PC-3 (cell line): ENCODE measurements around the gene SLC4A7. TPM values are rescaled to one million over a fixed set of nuclear protein-coding genes. Genes with fewer than 3 reads are reported as not detected.

ENCODE experiments used
- ATAC-seq: fragments of 200-7000 bp; cut with Tn5 transposase; 2 replicates; pipeline ENCODE4 v1.9.1; 2020; ENCODE audit warnings: mild to moderate bottlenecking, moderate library complexity
- BruUV-seq: library from RNA; stranded (reverse); fragments of 400-500 nt; replicated peaks from 2 replicates; lab custom pipeline; 2021; lab: Mats Ljungman, UMichigan
- CTCF ChIA-PET: fragments of 300-600 bp; sonication (Branson Sonifier 250); formaldehyde crosslinking; loops from one replicate; lab custom pipeline; 2022; ENCODE audit warnings: antibody characterized with exemption; lab: Charles Lee
- POLR2A ChIA-PET: fragments of 300-600 bp; sonication (Branson Sonifier 250); formaldehyde crosslinking; loops from one replicate; lab custom pipeline; 2022; ENCODE audit warnings: antibody characterized with exemption; ENCODE audit not compliant: unreplicated experiment; lab: Charles Lee
- DNase-seq: peaks from one replicate; pipeline ENCODE4 v3.0.0-alpha.2; 2015
- H2AFZ ChIP-seq: fragments of 300-600 bp; sonication (generic); 2 replicates; pipeline ENCODE4 v1.6.0; 2016; ENCODE audit warnings: antibody characterized with exemption, low read length
- H3F3A ChIP-seq: fragments of 300-600 bp; sonication (generic); one replicate; pipeline ENCODE4 v1.6.0; 2017; ENCODE audit warnings: antibody characterized with exemption, low read length, control low read depth, mild to moderate bottlenecking; ENCODE audit not compliant: unreplicated experiment
- H3K27ac ChIP-seq: fragments of 300-600 bp; sonication (generic); 2 replicates; pipeline ENCODE4 v1.5.1; 2016; ENCODE audit warnings: mild to moderate bottlenecking, low read length
- H3K27me3 ChIP-seq: fragments of 300-600 bp; sonication (generic); 2 replicates; pipeline ENCODE4 v1.6.1; 2016; ENCODE audit warnings: low read length, mixed read lengths
- H3K36me3 ChIP-seq: fragments of 300-600 bp; sonication (generic); 2 replicates; pipeline ENCODE4 v1.6.1; 2016; ENCODE audit warnings: low read depth, mixed run types, low read length, mixed read lengths
- H3K4me1 ChIP-seq: fragments of 300-600 bp; sonication (generic); 2 replicates; pipeline ENCODE4 v1.5.1; 2016; ENCODE audit warnings: low read length; ENCODE audit not compliant: insufficient read depth
- H3K4me2 ChIP-seq: fragments of 300-600 bp; sonication (generic); 2 replicates; pipeline ENCODE4 v1.6.0; 2016; ENCODE audit warnings: low read length
- H3K4me3 ChIP-seq: fragments of 300-600 bp; sonication (generic); 2 replicates; pipeline ENCODE4 v1.5.1; 2016; ENCODE audit warnings: mild to moderate bottlenecking, low read length, mixed read lengths
- H3K79me2 ChIP-seq: fragments of 300-600 bp; sonication (generic); 2 replicates; pipeline ENCODE4 v1.6.1; 2017; ENCODE audit warnings: low read length, mixed read lengths
- H3K9ac ChIP-seq: fragments of 300-600 bp; sonication (generic); 2 replicates; pipeline ENCODE4 v1.6.0; 2016; ENCODE audit warnings: mild to moderate bottlenecking, low read length
- H3K9me2 ChIP-seq: fragments of 300-600 bp; sonication (generic); replicated peaks from 2 replicates; pipeline ENCODE4 v1.6.1; 2016; ENCODE audit warnings: mixed run types, low read length, mixed read lengths
- H3K9me3 ChIP-seq: fragments of 300-600 bp; sonication (generic); 2 replicates; pipeline ENCODE4 v1.6.1; 2016; ENCODE audit warnings: low read length, mixed read lengths
- H4K20me1 ChIP-seq: fragments of 300-600 bp; sonication (generic); 2 replicates; pipeline ENCODE4 v1.6.1; 2016; ENCODE audit warnings: low read length, mixed read lengths
- EZH2 ChIP-seq: fragments of 300-600 bp; sonication (generic); IDR thresholded peaks from one replicate; pipeline ENCODE4 v1.6.1; 2017; ENCODE audit warnings: antibody characterized with exemption, mild to moderate bottlenecking, low read length; ENCODE audit not compliant: unreplicated experiment
- EZH2phosphoT487 ChIP-seq: fragments of 300-600 bp; sonication (generic); IDR thresholded peaks from 2 replicates; pipeline ENCODE4 v1.6.1; 2018; ENCODE audit warnings: mild to moderate bottlenecking, antibody characterized with exemption, low read length, borderline replicate concordance
- intact Hi-C: fragments of 100-400 bp; cut with micrococcal nuclease; formaldehyde crosslinking; loops from 2 replicates; pipeline ENCODE4 v1.9.0; 2023
- total RNA-seq: library from RNA; depleted of rRNA; stranded (reverse); fragments of >200 nt; gene quantifications from 2 replicates; pipeline ENCODE4 v1.2.3, GENCODE V29; 2014
- TF ChIP-seq, protein P1 (sequence below): fragments of 300-600 bp; sonication (generic); conservative IDR thresholded peaks from 2 replicates; pipeline ENCODE4 v1.5.1; 2017; ENCODE audit warnings: antibody characterized with exemption, low read depth, mild to moderate bottlenecking, low read length

The SLC4A7 gene
- total RNA-seq, 1 experiment from 2014 or later: 56.0 TPM

DNA sequence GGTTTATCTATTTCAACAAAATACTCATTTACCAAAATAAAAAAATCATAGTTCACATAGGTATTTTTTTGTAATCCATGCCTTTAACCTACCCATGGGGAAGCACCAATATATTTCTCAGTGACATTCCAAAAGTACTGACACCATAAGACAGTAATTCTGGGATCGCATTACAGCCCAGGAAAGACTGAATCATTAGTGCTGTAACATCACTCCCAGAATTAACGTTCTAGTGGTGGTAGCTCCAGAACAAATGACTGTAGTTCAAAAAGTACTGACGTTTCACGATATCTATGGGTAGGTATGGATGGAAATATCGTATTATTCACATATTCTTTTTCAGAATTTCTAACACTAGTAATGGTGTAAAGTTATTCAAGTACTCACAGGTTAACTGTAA is 60.7 kb downstream of the SLC4A7 start:
- no peaks in the 10 kb centered on the region for H4K20me1 ChIP-seq
- no peak overlapping the region for H3K4me3 ChIP-seq
- H3K9me2 ChIP-seq: no peaks in the 10 kb centered on the region
- ChIA-PET CTCF (no interaction called here), POLR2A (no interaction called here)
- no peak overlapping the region for H2AFZ ChIP-seq
- peaks cover 15% of the 10 kb centered on the region for H3K4me1 ChIP-seq
- no peak overlapping the region for H3K9ac ChIP-seq
- intact Hi-C loops: no loop called here
- TF ChIP-seq EZH2phosphoT487 (no peak), EZH2 (no peak)
- TF ChIP-seq, protein P1, sequence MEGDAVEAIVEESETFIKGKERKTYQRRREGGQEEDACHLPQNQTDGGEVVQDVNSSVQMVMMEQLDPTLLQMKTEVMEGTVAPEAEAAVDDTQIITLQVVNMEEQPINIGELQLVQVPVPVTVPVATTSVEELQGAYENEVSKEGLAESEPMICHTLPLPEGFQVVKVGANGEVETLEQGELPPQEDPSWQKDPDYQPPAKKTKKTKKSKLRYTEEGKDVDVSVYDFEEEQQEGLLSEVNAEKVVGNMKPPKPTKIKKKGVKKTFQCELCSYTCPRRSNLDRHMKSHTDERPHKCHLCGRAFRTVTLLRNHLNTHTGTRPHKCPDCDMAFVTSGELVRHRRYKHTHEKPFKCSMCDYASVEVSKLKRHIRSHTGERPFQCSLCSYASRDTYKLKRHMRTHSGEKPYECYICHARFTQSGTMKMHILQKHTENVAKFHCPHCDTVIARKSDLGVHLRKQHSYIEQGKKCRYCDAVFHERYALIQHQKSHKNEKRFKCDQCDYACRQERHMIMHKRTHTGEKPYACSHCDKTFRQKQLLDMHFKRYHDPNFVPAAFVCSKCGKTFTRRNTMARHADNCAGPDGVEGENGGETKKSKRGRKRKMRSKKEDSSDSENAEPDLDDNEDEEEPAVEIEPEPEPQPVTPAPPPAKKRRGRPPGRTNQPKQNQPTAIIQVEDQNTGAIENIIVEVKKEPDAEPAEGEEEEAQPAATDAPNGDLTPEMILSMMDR: no peak
- no peak overlapping the region for H3K4me2 ChIP-seq
- H3K9me3 ChIP-seq: no peaks in the 10 kb centered on the region
- ATAC-seq (peak; percentile 81), DNase-seq (peak; percentile 67)
- H3K79me2 ChIP-seq: no peaks in the 10 kb centered on the region
- H3K36me3 ChIP-seq: peaks cover 38% of the 10 kb centered on the region
- H3F3A ChIP-seq: no peaks in the 10 kb centered on the region
- H3K27me3 ChIP-seq: no peaks in the 10 kb centered on the region
- no TSS peak for BruUV-seq
- no peak overlapping the region for H3K27ac ChIP-seq

DNA sequence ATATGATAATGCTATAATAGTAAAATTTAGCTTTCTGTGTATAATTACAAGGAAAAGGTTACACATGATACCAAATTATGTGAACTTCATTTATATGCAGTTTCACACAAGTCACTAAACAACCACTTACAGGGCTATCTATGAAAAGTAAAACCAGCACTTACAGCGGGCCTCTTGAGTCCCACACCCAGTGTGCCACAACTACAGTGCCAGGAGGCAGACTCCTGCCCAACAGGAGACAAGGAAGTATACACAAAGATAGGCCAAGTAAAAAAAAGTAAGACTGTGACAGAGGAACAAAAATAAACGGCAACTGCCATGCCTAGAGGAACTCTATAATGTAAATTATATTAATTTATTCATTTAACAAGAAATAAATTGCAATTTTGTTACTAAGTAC is 61.6 kb downstream of the SLC4A7 start:
- ATAC-seq (no peak), DNase-seq (no peak)
- Histone ChIP-seq H3K9me2 (no peaks in the 10 kb centered on the region), H3K9me3 (no peaks in the 10 kb centered on the region), H3K79me2 (no peaks in the 10 kb centered on the region), H3K27me3 (no peaks in the 10 kb centered on the region), H2AFZ (no peak overlapping the region), H4K20me1 (no peaks in the 10 kb centered on the region), H3K4me1 (peaks cover 15% of the 10 kb centered on the region), H3K4me2 (no peak overlapping the region), H3K36me3 (peaks cover 41% of the 10 kb centered on the region), H3K9ac (no peak overlapping the region), H3F3A (no peaks in the 10 kb centered on the region), H3K4me3 (no peak overlapping the region), H3K27ac (no peak overlapping the region)
- CTCF ChIA-PET: no interaction called here
- TF ChIP-seq, protein P1: no peak
- TF ChIP-seq EZH2: no peak
- TF ChIP-seq EZH2phosphoT487: no peak
- intact Hi-C loops: no loop called here
- no TSS peak for BruUV-seq
- POLR2A ChIA-PET: no interaction called here

DNA sequence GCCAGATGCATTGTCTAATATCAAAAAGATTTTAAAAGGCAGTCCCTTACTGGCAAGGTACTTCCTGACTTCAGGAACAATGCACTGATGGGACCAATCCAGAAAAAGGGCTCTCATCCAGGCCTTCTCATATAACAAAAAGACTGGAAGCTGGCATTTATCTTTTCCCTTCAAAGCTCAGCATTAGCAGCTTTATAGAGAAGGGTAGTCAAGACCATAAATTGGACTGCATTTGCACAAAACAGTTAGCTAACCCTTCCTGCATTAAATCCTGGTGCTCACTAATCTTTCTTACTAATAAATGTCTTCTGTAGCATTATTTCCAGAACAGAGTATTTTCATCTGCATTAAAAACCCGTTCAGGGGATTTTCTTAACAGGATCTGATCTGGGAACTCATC is 69.0 kb downstream of the SLC4A7 start:
- Histone ChIP-seq H2AFZ (no peak overlapping the region), H3K27ac (no peak overlapping the region), H3K9me2 (no peaks in the 10 kb centered on the region), H3K4me2 (no peak overlapping the region), H3K9ac (no peak overlapping the region), H4K20me1 (no peaks in the 10 kb centered on the region), H3K4me1 (no peaks in the 10 kb centered on the region), H3K36me3 (peaks cover 60% of the 10 kb centered on the region), H3K4me3 (no peak overlapping the region), H3K9me3 (no peaks in the 10 kb centered on the region), H3K79me2 (no peaks in the 10 kb centered on the region), H3F3A (peaks cover 6% of the 10 kb centered on the region), H3K27me3 (no peaks in the 10 kb centered on the region)
- no TSS peak for BruUV-seq
- TF ChIP-seq, protein P1: no peak
- TF ChIP-seq EZH2phosphoT487: no peak
- TF ChIP-seq EZH2: no peak
- no peak for ATAC-seq
- ChIA-PET POLR2A (interaction anchor here (0.6 kb wide), 1 partner anchor 108 kb away, joined by 4 read pairs; no protein-coding TSS in a partner anchor), CTCF (no interaction called here)
- DNase-seq: no peak
- intact Hi-C loops: no loop called here
